Right lobe of liver (tissue), 4 donors: Measurements from ENCODE around the gene FGF14.

ENCODE experiments used
- CTCF ChIP-seq, 4 donors: fragments of 200-600 bp in 3 of 4; fragments of 450-650 bp in 1 of 4; IDR thresholded peaks; one replicate each; pipeline versions ENCODE4 v1.5.1 to v1.8.0; 2016 to 2022; ENCODE audit warnings: antibody characterized with exemption in 4 of 4, mild to moderate bottlenecking in 2 of 4
- POLR2A ChIP-seq: fragments of 450-650 bp; IDR thresholded peaks from one replicate; pipeline ENCODE4 v1.6.1; 2017; ENCODE audit warnings: antibody characterized with exemption, mild to moderate bottlenecking
- donor health status: DM: no; HTN: no; CAD: no.
- donor health status: DM: no; HTN: no; CAD: no.
- donor health status: DM: no; HTN: yes; CAD: no.

- TF ChIP-seq CTCF (IDR thresholded peaks at IDR 0.05) (no peak), POLR2A (no peak)
These were observed 121.5 kb downstream of the FGF14 start for GRCh38 chr13:102280366-102280765.
